Tibial nerve (tissue), 4 donors: Measurements from ENCODE around the gene CPHXL2. TPM values are rescaled to one million over a fixed set of nuclear protein-coding genes. Genes with fewer than 3 reads are reported as not detected.

ENCODE experiments used
- DNase-seq, 2 donors: peaks; one replicate each; pipeline ENCODE4 v3.0.0-alpha.2; 2019; ENCODE audit warnings: low spot score in 2 of 2
- H3K27ac ChIP-seq, 4 donors: fragments of 200-600 bp; sonication (generic) in 3 of 4; one replicate each; pipeline ENCODE4 v1.5.1; 2017 to 2019; ENCODE audit warnings: mild to moderate bottlenecking in 1 of 4
- H3K27me3 ChIP-seq, 2 donors: fragments of 200-600 bp; sonication (generic) in 1 of 2; one replicate each; pipeline versions ENCODE4 v1.5.1 to v1.6.0; 2017 to 2019
- H3K36me3 ChIP-seq, 3 donors: fragments of 200-600 bp; sonication (generic); one replicate each; pipeline ENCODE4 v1.5.1; 2018 to 2019
- H3K4me1 ChIP-seq, 4 donors: fragments of 200-600 bp; sonication (generic) in 3 of 4; one replicate each; pipeline ENCODE4 v1.5.1; 2017 to 2019
- H3K4me3 ChIP-seq, 4 donors: fragments of 200-600 bp; sonication (generic) in 3 of 4; one replicate each; pipeline ENCODE4 v1.5.1; 2017 to 2019; ENCODE audit warnings: mild to moderate bottlenecking in 1 of 4, moderate library complexity in 1 of 4
- H3K9me3 ChIP-seq, 4 donors: fragments of 200-600 bp; sonication (generic) in 3 of 4; one replicate each; pipeline ENCODE4 v1.5.1; 2017 to 2019
- EP300 ChIP-seq, 2 donors: sonication (generic); formaldehyde crosslinking; IDR thresholded peaks; one replicate each; pipeline ENCODE4 v1.6.1; 2017; ENCODE audit warnings: antibody characterized with exemption in 2 of 2, mild to moderate bottlenecking in 1 of 2
- POLR2A ChIP-seq, 2 donors: fragments of 450-650 bp; IDR thresholded peaks; one replicate each; pipeline ENCODE4 v1.6.1; 2017; ENCODE audit warnings: antibody characterized with exemption in 2 of 2, mild to moderate bottlenecking in 2 of 2, moderate library complexity in 2 of 2
- WGBS, 2 donors: methylation state at CpG; one replicate each; pipeline ENCODE4 v1.1.5; 2018; 5-methylcytosine and 5-hydroxymethylcytosine counted together
- total RNA-seq, 4 donors: library from RNA; depleted of rRNA; stranded (reverse); fragments of >200 nt; gene quantifications; one replicate each; pipeline ENCODE4 v1.1.0, GENCODE V29; 2016
- TF ChIP-seq, protein P1 (sequence below), 5 experiments: fragments of 200-600 bp in 3 of 5; fragments of 450-650 bp in 2 of 5; sonication (generic) in 3 of 5; IDR thresholded peaks; one replicate each; pipeline ENCODE4 v1.5.1; 2016 to 2019; ENCODE audit warnings: antibody characterized with exemption in 5 of 5, mild to moderate bottlenecking in 3 of 5, moderate library complexity in 2 of 5

Gene CPHXL2
- total RNA-seq, 4 donors from 2014 or later: not detected

DNA sequence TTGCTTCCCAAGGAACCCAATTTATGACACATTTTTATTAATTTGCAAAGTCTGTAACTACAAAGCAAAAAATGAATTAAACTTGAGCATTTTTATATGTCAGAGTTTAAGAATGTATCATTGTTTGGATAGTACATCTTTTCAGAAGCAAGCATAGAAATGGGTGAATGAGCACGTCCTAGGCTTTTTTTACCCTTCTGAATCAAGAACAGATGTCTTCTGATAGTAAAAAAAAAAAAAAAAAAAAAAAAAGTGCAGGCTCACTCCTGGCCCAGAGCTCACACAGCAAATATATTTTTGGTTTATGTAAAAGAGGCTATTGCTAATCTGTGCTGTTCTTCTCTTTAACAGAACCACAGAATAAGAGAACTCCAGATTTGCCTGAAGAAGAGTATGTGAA, 22.9 kb downstream of the CPHXL2 start:
- Histone ChIP-seq H3K9me3 (no peaks in the 10 kb centered on the region), H3K36me3 (peaks cover 0 to 49% (median 18%) of the 10 kb centered on the region in 3 donors), H3K27me3 (no peaks in the 10 kb centered on the region), H3K4me1 (peaks cover 0 to 60% (median 34%) of the 10 kb centered on the region in 4 donors), H3K4me3 (no peak overlapping the region), H3K27ac (no peak overlapping the region)
- no peak for TF ChIP-seq EP300 (IDR thresholded peaks at IDR 0.05)
- no peak for TF ChIP-seq POLR2A (IDR thresholded peaks at IDR 0.05)
- TF ChIP-seq, protein P1, sequence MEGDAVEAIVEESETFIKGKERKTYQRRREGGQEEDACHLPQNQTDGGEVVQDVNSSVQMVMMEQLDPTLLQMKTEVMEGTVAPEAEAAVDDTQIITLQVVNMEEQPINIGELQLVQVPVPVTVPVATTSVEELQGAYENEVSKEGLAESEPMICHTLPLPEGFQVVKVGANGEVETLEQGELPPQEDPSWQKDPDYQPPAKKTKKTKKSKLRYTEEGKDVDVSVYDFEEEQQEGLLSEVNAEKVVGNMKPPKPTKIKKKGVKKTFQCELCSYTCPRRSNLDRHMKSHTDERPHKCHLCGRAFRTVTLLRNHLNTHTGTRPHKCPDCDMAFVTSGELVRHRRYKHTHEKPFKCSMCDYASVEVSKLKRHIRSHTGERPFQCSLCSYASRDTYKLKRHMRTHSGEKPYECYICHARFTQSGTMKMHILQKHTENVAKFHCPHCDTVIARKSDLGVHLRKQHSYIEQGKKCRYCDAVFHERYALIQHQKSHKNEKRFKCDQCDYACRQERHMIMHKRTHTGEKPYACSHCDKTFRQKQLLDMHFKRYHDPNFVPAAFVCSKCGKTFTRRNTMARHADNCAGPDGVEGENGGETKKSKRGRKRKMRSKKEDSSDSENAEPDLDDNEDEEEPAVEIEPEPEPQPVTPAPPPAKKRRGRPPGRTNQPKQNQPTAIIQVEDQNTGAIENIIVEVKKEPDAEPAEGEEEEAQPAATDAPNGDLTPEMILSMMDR (IDR thresholded peaks at IDR 0.05): no peak
- DNase-seq: no peak
- WGBS, 2 donors: 20 to 24% methylated on average over 1 of the region's 1 CpG

- TF ChIP-seq EP300 (IDR thresholded peaks at IDR 0.05): peak in 1 of 2 donors; percentile 75
- TF ChIP-seq POLR2A (IDR thresholded peaks at IDR 0.05): peak in 1 of 2 donors; percentile 52
- TF ChIP-seq, protein P1 (IDR thresholded peaks at IDR 0.05): no peak
- Histone ChIP-seq H3K4me1 (peaks cover 0 to 74% (median 48%) of the 10 kb centered on the region in 4 donors), H3K27me3 (no peaks in the 10 kb centered on the region), H3K9me3 (no peaks in the 10 kb centered on the region), H3K36me3 (peaks cover 0 to 18% (median 0%) of the 10 kb centered on the region in 3 donors), H3K27ac (peak overlapping the region; percentile 79 to 99 (median 94)), H3K4me3 (peak overlapping the region; percentile 58 to 92 (median 79))
- 0% methylated on average over 35 to 62 of the region's 62 CpGs for WGBS, 2 donors
- peak; percentile 81 to 87 for DNase-seq
These were observed 28.3 kb downstream of the CPHXL2 start for GRCh38 chr16:75648265-75649076.

DNA sequence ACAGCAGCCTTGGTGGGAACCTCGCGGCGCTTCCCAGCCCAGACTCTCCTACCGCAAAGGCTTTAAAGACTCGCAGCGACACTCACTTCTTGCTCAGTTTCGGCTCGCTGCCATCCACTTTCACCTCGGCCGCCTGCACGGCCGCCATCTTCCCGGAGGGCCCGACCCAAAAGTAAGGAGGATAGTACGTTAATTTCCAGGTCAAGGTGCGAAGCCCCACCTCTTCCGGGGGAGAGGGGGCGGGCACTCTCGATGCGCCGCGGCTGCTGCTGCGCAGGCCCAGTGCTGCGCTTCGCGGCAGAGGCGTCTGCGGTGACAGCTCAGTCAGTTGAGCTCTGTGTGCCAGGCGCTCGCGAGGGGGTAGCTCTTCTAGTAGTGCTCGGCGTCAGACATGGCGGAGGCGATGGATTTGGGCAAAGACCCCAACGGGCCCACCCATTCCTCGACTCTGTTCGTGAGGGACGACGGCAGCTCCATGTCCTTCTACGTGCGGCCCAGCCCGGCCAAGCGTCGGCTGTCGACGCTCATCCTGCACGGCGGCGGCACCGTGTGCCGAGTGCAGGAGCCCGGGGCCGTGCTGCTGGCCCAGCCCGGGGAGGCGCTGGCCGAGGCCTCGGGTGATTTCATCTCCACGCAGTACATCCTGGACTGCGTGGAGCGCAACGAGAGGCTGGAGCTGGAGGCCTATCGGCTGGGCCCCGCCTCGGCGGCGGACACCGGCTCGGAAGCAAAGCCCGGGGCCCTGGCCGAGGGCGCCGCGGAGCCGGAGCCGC, 29.1 kb downstream of the CPHXL2 start, which contains the start of the genes KARS1 and TERF2IP:
Gene KARS1 (minus strand): TSS at position 174 of the 773 bp plus-strand sequence. CDS start 26 bp downstream, at position 148.
Gene TERF2IP (plus strand): TSS at position 282 of the 773 bp plus-strand sequence. CDS start 110 bp downstream, at position 392.
- TF ChIP-seq EP300 (IDR thresholded peaks at IDR 0.05): peak; percentile 82 to 99
- TF ChIP-seq, protein P1 (IDR thresholded peaks at IDR 0.05): peak in 1 of 5 experiments; percentile 25
- peak; percentile 94 to 98 for TF ChIP-seq POLR2A (IDR thresholded peaks at IDR 0.05)
- Histone ChIP-seq H3K9me3 (no peaks in the 10 kb centered on the region), H3K27me3 (no peaks in the 10 kb centered on the region), H3K36me3 (peaks cover 0 to 25% (median 0%) of the 10 kb centered on the region in 3 donors), H3K27ac (peak within 1 kb of the TSS; percentile 79 to 99 (median 94)), H3K4me3 (peak within 1 kb of the TSS; percentile 58 to 92 (median 79)), H3K4me1 (peaks cover 0 to 74% (median 40%) of the 10 kb centered on the region in 4 donors)
- peak; percentile 79 to 86 for DNase-seq
- 0 to 1% methylated on average over 45 to 47 of the region's 76 CpGs for WGBS, 2 donors

- no peak for DNase-seq
- H3K9me3 ChIP-seq: no peaks in the 10 kb centered on the region
- H3K27ac ChIP-seq: peak overlapping the region; percentile 79 to 99 (median 94)
- peak overlapping the region; percentile 58 to 92 (median 79) for H3K4me3 ChIP-seq
- whole genome bisulfite sequencing, 2 donors: 0% methylated on average over 18 of the region's 18 CpGs
- H3K27me3 ChIP-seq: no peaks in the 10 kb centered on the region
- TF ChIP-seq, protein P1 (IDR thresholded peaks at IDR 0.05): no peak
- no peak for TF ChIP-seq EP300 (IDR thresholded peaks at IDR 0.05)
- no peak for TF ChIP-seq POLR2A (IDR thresholded peaks at IDR 0.05)
- H3K36me3 ChIP-seq: peaks cover 0 to 30% (median 0%) of the 10 kb centered on the region in 3 donors
- H3K4me1 ChIP-seq: peaks cover 0 to 68% (median 38%) of the 10 kb centered on the region in 4 donors
These were observed 29.7 kb downstream of the CPHXL2 start for GRCh38 chr16:75647112-75647491.
